GM12878 (cell line): ENCODE results near the gene CCDC47. TPM values are rescaled to one million over a fixed set of nuclear protein-coding genes. Genes with fewer than 3 reads are reported as not detected.

Source experiments
- BRCA1 ChIP-seq: IDR thresholded peaks from 2 replicates; pipeline ENCODE4 v1.6.1; 2011; ENCODE audit warnings: low read depth, low read length, improper control_type of control experiment
- CHD1 ChIP-seq: IDR thresholded peaks from 2 replicates; pipeline ENCODE4 v1.6.1; 2012; ENCODE audit warnings: low read depth, low read length, improper control_type of control experiment
- FOXK2 ChIP-seq: fragments of 450-650 bp; IDR thresholded peaks from 2 replicates; pipeline ENCODE4 v1.6.1; 2017; ENCODE audit warnings: mild to moderate bottlenecking, moderate library complexity
- MTA3 ChIP-seq: IDR thresholded peaks from 2 replicates; pipeline ENCODE4 v1.6.1; 2012; ENCODE audit warnings: low read length, inconsistent platforms, borderline replicate concordance
- polyA plus RNA-seq, 11 experiments: library from polyadenylated mRNA; depleted of rRNA in 4 of 11; unstranded in 6 of 11; stranded (reverse) in 5 of 11; fragments of >200 nt; fragmentation: Nextera tagmentation in 4 of 11; fragmentation: Illumina TruSeq in 1 of 11; extraction: Ambion mirVana in 4 of 11; extraction: Trizol in 1 of 11; gene quantifications; 1 replicate in 1 of 11; 2 replicates in 10 of 11; pipeline versions ENCODE4 v1.2.1 to v1.2.3, GENCODE V29; 2011 to 2016; ENCODE audit warnings: inconsistent platforms in 2 of 11, missing spikeins in 2 of 11, low read depth in 1 of 11
- total RNA-seq, 4 experiments: library from RNA; depleted of rRNA in 3 of 4; stranded (reverse); fragments of >200 nt in 3 of 4; fragmentation: Illumina TruSeq in 1 of 4; extraction: Trizol in 1 of 4; gene quantifications; 2 replicates each; pipeline versions ENCODE4 v1.2.1 to v1.2.3, GENCODE V29; 2013 to 2021
- TF ChIP-seq, protein P1 (sequence below), 3 experiments: IDR thresholded peaks in 2 of 3; conservative IDR thresholded peaks in 1 of 3; 2 replicates each; pipeline ENCODE4 v1.5.1; 2011; ENCODE audit warnings: low read depth in 3 of 3, low read length in 3 of 3, mild to moderate bottlenecking in 3 of 3, control low read depth in 2 of 3, moderate library complexity in 2 of 3, inconsistent platforms in 1 of 3, mixed read lengths in 1 of 3; ENCODE audit not compliant: control insufficient read depth in 2 of 3, insufficient read depth in 1 of 3; ENCODE audit errors: extremely low read depth in 1 of 3
- TF ChIP-seq, protein P2 (sequence below): fragments of 450-650 bp; IDR thresholded peaks from 2 replicates; pipeline ENCODE4 v1.6.1; 2016; ENCODE audit warnings: mild to moderate bottlenecking
- TF ChIP-seq, protein P3 (sequence below): fragments of 450-650 bp; formaldehyde crosslinking; IDR thresholded peaks from 2 replicates; pipeline ENCODE4 v1.5.0; 2022; ENCODE audit warnings: mild to moderate bottlenecking, missing genetic modification characterization
- TF ChIP-seq, protein P4 (sequence below): IDR thresholded peaks from 2 replicates; pipeline ENCODE4 v1.6.1; 2012; ENCODE audit warnings: low read depth, low read length, improper control_type of control experiment
- TF ChIP-seq, protein P5 (sequence below): IDR thresholded peaks from 2 replicates; pipeline ENCODE4 v1.6.1; 2011; ENCODE audit warnings: mild to moderate bottlenecking, low read depth, low read length, moderate library complexity; ENCODE audit not compliant: insufficient replicate concordance
- TF ChIP-seq, protein P6 (sequence below): fragments of 450-650 bp; IDR thresholded peaks from 2 replicates; pipeline ENCODE4 v1.6.1; 2017; ENCODE audit warnings: mild to moderate bottlenecking, low read depth, inconsistent platforms; ENCODE audit not compliant: poor library complexity, severe bottlenecking
- TF ChIP-seq, protein P7 (sequence below): fragments of 450-650 bp; IDR thresholded peaks from 2 replicates; pipeline ENCODE4 v1.6.1; 2017; ENCODE audit warnings: antibody characterized with exemption, mild to moderate bottlenecking, moderate library complexity

The CCDC47 gene
- total and polyA plus RNA-seq, 10 of the 15 experiments (the other 5 are each of a cell fraction or from before 2014, with no cell fraction given) = 13.6 to 81.4 (median 58.9) TPM

DNA sequence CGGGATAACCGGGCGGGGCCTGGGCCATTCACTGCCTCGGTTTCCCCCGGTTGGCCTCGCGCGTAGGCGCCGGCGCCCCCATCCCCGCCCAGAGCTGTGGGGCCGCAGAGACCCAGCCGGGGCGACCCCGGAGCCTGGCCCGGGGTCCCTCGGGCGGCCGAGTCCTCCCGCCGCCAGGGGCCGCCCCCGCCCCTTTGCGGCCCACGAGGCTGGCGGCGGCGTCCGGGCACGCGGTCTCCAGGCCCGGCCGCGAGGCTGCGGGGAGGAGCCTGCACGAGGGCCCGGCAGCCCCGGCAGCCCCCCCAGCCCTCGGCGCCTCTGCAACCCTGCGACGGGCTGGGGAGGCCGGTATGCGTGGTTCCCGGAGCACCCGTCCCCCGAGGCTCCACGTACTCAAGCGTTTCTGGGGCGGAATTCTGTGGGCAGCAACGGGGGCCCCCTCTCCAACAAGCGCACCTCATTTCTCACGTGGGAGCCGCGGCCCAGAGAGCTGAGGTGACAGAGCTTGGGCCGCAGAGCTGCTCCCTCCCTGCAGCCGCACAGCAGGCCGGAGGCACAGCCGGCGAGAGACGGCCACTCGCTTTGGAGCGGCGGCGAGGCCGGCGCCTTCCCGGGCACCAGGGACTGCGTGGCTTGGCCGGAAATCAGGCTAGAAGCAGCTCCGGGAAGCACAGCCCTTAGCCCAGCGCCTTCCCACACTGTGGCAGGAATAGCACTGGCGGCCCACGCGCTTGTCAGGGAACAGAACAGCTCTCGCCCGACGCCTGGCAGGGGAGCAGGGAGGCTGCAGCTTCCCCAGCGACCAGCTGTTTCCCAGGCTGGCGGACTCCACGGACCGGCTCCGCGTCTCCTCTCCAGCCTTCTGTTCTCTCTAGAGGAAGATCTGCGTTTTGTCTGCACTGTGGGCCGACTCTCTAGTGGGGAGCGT is 72.6 kb downstream of the CCDC47 start (continued):
- TF ChIP-seq, protein P1, sequence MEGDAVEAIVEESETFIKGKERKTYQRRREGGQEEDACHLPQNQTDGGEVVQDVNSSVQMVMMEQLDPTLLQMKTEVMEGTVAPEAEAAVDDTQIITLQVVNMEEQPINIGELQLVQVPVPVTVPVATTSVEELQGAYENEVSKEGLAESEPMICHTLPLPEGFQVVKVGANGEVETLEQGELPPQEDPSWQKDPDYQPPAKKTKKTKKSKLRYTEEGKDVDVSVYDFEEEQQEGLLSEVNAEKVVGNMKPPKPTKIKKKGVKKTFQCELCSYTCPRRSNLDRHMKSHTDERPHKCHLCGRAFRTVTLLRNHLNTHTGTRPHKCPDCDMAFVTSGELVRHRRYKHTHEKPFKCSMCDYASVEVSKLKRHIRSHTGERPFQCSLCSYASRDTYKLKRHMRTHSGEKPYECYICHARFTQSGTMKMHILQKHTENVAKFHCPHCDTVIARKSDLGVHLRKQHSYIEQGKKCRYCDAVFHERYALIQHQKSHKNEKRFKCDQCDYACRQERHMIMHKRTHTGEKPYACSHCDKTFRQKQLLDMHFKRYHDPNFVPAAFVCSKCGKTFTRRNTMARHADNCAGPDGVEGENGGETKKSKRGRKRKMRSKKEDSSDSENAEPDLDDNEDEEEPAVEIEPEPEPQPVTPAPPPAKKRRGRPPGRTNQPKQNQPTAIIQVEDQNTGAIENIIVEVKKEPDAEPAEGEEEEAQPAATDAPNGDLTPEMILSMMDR (IDR thresholded peaks at IDR 0.05 in 2 of 3, conservative IDR thresholded peaks at IDR 0.05 in 1 of 3; ENCODE audit: control insufficient read depth in 2 of 3, extremely low read depth in 1 of 3, insufficient read depth in 1 of 3, low read depth in 3 of 3, low read length in 3 of 3) = peak in 1 of 3 experiments; percentile 36; a peak in 1 of 6 replicates
- TF ChIP-seq, protein P2, sequence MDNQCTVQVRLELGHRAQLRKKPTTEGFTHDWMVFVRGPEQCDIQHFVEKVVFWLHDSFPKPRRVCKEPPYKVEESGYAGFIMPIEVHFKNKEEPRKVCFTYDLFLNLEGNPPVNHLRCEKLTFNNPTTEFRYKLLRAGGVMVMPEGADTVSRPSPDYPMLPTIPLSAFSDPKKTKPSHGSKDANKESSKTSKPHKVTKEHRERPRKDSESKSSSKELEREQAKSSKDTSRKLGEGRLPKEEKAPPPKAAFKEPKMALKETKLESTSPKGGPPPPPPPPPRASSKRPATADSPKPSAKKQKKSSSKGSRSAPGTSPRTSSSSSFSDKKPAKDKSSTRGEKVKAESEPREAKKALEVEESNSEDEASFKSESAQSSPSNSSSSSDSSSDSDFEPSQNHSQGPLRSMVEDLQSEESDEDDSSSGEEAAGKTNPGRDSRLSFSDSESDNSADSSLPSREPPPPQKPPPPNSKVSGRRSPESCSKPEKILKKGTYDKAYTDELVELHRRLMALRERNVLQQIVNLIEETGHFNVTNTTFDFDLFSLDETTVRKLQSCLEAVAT = no peak
- TF ChIP-seq MTA3 (no peak), BRCA1 (no peak), FOXK2 (no peak), CHD1 (no peak)
- TF ChIP-seq, protein P3, sequence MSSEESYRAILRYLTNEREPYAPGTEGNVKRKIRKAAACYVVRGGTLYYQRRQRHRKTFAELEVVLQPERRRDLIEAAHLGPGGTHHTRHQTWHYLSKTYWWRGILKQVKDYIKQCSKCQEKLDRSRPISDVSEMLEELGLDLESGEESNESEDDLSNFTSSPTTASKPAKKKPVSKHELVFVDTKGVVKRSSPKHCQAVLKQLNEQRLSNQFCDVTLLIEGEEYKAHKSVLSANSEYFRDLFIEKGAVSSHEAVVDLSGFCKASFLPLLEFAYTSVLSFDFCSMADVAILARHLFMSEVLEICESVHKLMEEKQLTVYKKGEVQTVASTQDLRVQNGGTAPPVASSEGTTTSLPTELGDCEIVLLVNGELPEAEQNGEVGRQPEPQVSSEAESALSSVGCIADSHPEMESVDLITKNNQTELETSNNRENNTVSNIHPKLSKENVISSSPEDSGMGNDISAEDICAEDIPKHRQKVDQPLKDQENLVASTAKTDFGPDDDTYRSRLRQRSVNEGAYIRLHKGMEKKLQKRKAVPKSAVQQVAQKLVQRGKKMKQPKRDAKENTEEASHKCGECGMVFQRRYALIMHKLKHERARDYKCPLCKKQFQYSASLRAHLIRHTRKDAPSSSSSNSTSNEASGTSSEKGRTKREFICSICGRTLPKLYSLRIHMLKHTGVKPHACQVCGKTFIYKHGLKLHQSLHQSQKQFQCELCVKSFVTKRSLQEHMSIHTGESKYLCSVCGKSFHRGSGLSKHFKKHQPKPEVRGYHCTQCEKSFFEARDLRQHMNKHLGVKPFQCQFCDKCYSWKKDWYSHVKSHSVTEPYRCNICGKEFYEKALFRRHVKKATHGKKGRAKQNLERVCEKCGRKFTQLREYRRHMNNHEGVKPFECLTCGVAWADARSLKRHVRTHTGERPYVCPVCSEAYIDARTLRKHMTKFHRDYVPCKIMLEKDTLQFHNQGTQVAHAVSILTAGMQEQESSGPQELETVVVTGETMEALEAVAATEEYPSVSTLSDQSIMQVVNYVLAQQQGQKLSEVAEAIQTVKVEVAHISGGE = no peak
- TF ChIP-seq, protein P4, sequence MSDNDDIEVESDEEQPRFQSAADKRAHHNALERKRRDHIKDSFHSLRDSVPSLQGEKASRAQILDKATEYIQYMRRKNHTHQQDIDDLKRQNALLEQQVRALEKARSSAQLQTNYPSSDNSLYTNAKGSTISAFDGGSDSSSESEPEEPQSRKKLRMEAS = peak; percentile 80
- TF ChIP-seq, protein P5, sequence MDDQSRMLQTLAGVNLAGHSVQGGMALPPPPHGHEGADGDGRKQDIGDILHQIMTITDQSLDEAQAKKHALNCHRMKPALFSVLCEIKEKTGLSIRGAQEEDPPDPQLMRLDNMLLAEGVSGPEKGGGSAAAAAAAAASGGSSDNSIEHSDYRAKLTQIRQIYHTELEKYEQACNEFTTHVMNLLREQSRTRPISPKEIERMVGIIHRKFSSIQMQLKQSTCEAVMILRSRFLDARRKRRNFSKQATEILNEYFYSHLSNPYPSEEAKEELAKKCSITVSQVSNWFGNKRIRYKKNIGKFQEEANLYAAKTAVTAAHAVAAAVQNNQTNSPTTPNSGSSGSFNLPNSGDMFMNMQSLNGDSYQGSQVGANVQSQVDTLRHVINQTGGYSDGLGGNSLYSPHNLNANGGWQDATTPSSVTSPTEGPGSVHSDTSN = no peak
- TF ChIP-seq, protein P6, sequence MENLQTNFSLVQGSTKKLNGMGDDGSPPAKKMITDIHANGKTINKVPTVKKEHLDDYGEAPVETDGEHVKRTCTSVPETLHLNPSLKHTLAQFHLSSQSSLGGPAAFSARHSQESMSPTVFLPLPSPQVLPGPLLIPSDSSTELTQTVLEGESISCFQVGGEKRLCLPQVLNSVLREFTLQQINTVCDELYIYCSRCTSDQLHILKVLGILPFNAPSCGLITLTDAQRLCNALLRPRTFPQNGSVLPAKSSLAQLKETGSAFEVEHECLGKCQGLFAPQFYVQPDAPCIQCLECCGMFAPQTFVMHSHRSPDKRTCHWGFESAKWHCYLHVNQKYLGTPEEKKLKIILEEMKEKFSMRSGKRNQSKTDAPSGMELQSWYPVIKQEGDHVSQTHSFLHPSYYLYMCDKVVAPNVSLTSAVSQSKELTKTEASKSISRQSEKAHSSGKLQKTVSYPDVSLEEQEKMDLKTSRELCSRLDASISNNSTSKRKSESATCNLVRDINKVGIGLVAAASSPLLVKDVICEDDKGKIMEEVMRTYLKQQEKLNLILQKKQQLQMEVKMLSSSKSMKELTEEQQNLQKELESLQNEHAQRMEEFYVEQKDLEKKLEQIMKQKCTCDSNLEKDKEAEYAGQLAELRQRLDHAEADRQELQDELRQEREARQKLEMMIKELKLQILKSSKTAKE = no peak
- TF ChIP-seq, protein P7, sequence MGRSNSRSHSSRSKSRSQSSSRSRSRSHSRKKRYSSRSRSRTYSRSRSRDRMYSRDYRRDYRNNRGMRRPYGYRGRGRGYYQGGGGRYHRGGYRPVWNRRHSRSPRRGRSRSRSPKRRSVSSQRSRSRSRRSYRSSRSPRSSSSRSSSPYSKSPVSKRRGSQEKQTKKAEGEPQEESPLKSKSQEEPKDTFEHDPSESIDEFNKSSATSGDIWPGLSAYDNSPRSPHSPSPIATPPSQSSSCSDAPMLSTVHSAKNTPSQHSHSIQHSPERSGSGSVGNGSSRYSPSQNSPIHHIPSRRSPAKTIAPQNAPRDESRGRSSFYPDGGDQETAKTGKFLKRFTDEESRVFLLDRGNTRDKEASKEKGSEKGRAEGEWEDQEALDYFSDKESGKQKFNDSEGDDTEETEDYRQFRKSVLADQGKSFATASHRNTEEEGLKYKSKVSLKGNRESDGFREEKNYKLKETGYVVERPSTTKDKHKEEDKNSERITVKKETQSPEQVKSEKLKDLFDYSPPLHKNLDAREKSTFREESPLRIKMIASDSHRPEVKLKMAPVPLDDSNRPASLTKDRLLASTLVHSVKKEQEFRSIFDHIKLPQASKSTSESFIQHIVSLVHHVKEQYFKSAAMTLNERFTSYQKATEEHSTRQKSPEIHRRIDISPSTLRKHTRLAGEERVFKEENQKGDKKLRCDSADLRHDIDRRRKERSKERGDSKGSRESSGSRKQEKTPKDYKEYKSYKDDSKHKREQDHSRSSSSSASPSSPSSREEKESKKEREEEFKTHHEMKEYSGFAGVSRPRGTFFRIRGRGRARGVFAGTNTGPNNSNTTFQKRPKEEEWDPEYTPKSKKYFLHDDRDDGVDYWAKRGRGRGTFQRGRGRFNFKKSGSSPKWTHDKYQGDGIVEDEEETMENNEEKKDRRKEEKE = 0 out of 2 replicates have a peak, but pooled peaks have one; percentile 2
